HCT116 (cell line): ENCODE results near the gene MPZL2. TPM values are rescaled to one million over a fixed set of nuclear protein-coding genes. Genes with fewer than 3 reads are reported as not detected.

ENCODE experiments used
- ATAC-seq: fragments of 200-7000 bp; cut with Tn5 transposase; 2 replicates; pipeline ENCODE4 v1.9.1; 2020; ENCODE audit warnings: mild to moderate bottlenecking, moderate library complexity
- BruUV-seq: library from RNA; stranded (reverse); fragments of 400-500 nt; replicated peaks from 2 replicates; lab custom pipeline; 2021; lab: Mats Ljungman, UMichigan
- CTCF ChIA-PET: fragments of 300-600 bp; sonication (Branson Sonifier 250); formaldehyde crosslinking; loops from one replicate; lab custom pipeline; 2021; ENCODE audit warnings: antibody characterized with exemption; lab: Charles Lee
- POLR2A ChIA-PET: fragments of 300-600, 350-600 bp; sonication (Branson Sonifier 250); formaldehyde crosslinking; loops from one replicate; lab custom pipeline; 2021; ENCODE audit warnings: antibody characterized with exemption; lab: Charles Lee
- RAD21 ChIA-PET, 2 experiments: fragments of 300-600 bp; sonication (Branson Sonifier 250); formaldehyde crosslinking; loops; one replicate each; lab custom pipeline; 2023; ENCODE audit warnings: low total read pairs in 2 of 2; ENCODE audit not compliant: uncharacterized antibody in 2 of 2, unreplicated experiment in 2 of 2, low non-redundant PET in 1 of 2; lab: Charles Lee
- DNase-seq: peaks from one replicate; pipeline ENCODE4 v3.0.0-alpha.2; 2010; ENCODE audit warnings: low read depth, low spot score
- H2AFZ ChIP-seq: fragments of 200-600 bp; shearing (Covaris generic), sonication (generic); 2 replicates; pipeline ENCODE4 v1.6.1; 2017; ENCODE audit warnings: low read depth, mixed run types, mixed read lengths, antibody characterized with exemption, low read length; ENCODE audit not compliant: poor library complexity, severe bottlenecking
- H3K27ac ChIP-seq: 2 replicates; pipeline ENCODE4 v1.5.1; 2012; ENCODE audit warnings: low read depth, low read length
- H3K27me3 ChIP-seq: fragments of 200-600 bp; sonication (generic); 2 replicates; pipeline ENCODE4 v1.6.1; 2016; ENCODE audit warnings: mixed run types, low read length, mixed read lengths; ENCODE audit not compliant: insufficient read depth
- H3K36me3 ChIP-seq, 2 experiments: fragments of 200-500 bp in 1 of 2; fragments of 200-600 bp in 1 of 2; sonication (Bioruptor generic) in 1 of 2; sonication (generic) in 1 of 2; 2 replicates each; pipeline versions ENCODE4 v1.5.1 to v1.6.1; 2014 to 2016; ENCODE audit warnings: low read length in 2 of 2, inconsistent platforms in 1 of 2, mixed read lengths in 1 of 2, mixed run types in 1 of 2; ENCODE audit not compliant: insufficient read depth in 2 of 2, control insufficient read depth in 1 of 2
- H3K4me1 ChIP-seq, 2 experiments: fragments of 200-600 bp in 1 of 2; sonication (generic) in 1 of 2; 2 replicates each; pipeline versions ENCODE4 v1.5.1 to v1.6.1; 2012 to 2017; ENCODE audit warnings: low read length in 2 of 2, inconsistent platforms in 1 of 2, mild to moderate bottlenecking in 1 of 2, mixed read lengths in 1 of 2, mixed run types in 1 of 2, moderate library complexity in 1 of 2; ENCODE audit not compliant: insufficient read depth in 2 of 2, control insufficient read depth in 1 of 2
- H3K4me2 ChIP-seq: fragments of 200-600 bp; sonication (generic); 2 replicates; pipeline ENCODE4 v1.6.1; 2017; ENCODE audit warnings: mixed run types, low read length, mixed read lengths
- H3K4me3 ChIP-seq, 2 experiments: fragments of 200-600 bp in 1 of 2; sonication (generic) in 1 of 2; replicated peaks in 1 of 2; 2 replicates each; pipeline ENCODE4 v1.5.1; 2011 to 2016; ENCODE audit warnings: low read length in 2 of 2, control low read depth in 1 of 2, low read depth in 1 of 2, mild to moderate bottlenecking in 1 of 2, mixed read lengths in 1 of 2, mixed run types in 1 of 2
- H3K79me2 ChIP-seq: fragments of 200-600 bp; sonication (generic); 2 replicates; pipeline ENCODE4 v1.6.1; 2017; ENCODE audit warnings: mild to moderate bottlenecking, mixed run types, low read length, moderate library complexity, mixed read lengths; ENCODE audit not compliant: insufficient read depth
- H3K9ac ChIP-seq: fragments of 200-600 bp; sonication (generic); 2 replicates; pipeline ENCODE4 v1.6.1; 2016; ENCODE audit warnings: low read length, mixed read lengths
- H3K9me2 ChIP-seq: fragments of 200-600 bp; sonication (generic), shearing (Covaris generic); 2 replicates; pipeline ENCODE4 v1.6.1; 2017; ENCODE audit warnings: mixed run types, mild to moderate bottlenecking, moderate library complexity; ENCODE audit not compliant: insufficient read depth
- H3K9me3 ChIP-seq, 2 experiments: fragments of 200-500 bp in 1 of 2; fragments of 200-600 bp in 1 of 2; sonication (Bioruptor generic) in 1 of 2; sonication (generic) in 1 of 2; 2 replicates each; pipeline ENCODE4 v1.6.1; 2014 to 2017; ENCODE audit warnings: low read length in 2 of 2, mixed read lengths in 2 of 2, inconsistent platforms in 1 of 2, low read depth in 1 of 2, mild to moderate bottlenecking in 1 of 2, mixed run types in 1 of 2, moderate library complexity in 1 of 2; ENCODE audit not compliant: control insufficient read depth in 1 of 2, insufficient read depth in 1 of 2
- H4K20me1 ChIP-seq: fragments of 200-600 bp; sonication (generic), shearing (Covaris generic); 2 replicates; pipeline ENCODE4 v1.6.1; 2017; ENCODE audit warnings: mixed run types, mild to moderate bottlenecking, moderate library complexity; ENCODE audit not compliant: insufficient read depth
- CEBPB ChIP-seq: IDR thresholded peaks from 2 replicates; pipeline ENCODE4 v1.6.1; 2012; ENCODE audit warnings: low read depth
- ELF1 ChIP-seq: IDR thresholded peaks from 2 replicates; pipeline ENCODE4 v1.6.1; 2012; ENCODE audit warnings: low read depth, borderline replicate concordance
- EZH2phosphoT487 ChIP-seq: fragments of 200-600 bp; IDR thresholded peaks from 2 replicates; pipeline ENCODE4 v1.6.1; 2018; ENCODE audit warnings: antibody characterized with exemption, borderline replicate concordance
- FOSL1 ChIP-seq: IDR thresholded peaks from 2 replicates; pipeline ENCODE4 v1.6.1; 2012; ENCODE audit warnings: low read depth
- POLR2A ChIP-seq: IDR thresholded peaks from 2 replicates; pipeline ENCODE4 v1.7.0; 2011; ENCODE audit warnings: borderline replicate concordance; ENCODE audit not compliant: insufficient read depth, insufficient read length; ENCODE audit errors: extremely low read depth
- POLR2AphosphoS5 ChIP-seq: IDR thresholded peaks from 2 replicates; pipeline ENCODE4 v1.6.1; 2011; ENCODE audit warnings: mild to moderate bottlenecking, low read depth, low read length, moderate library complexity
- SP1 ChIP-seq: IDR thresholded peaks from 2 replicates; pipeline ENCODE4 v1.6.1; 2012; ENCODE audit warnings: low read depth
- SRF ChIP-seq: IDR thresholded peaks from 2 replicates; pipeline ENCODE4 v1.6.1; 2012; ENCODE audit warnings: low read depth
- TCF7L2 ChIP-seq: IDR thresholded peaks from 2 replicates; pipeline ENCODE4 v1.7.0; 2011; ENCODE audit warnings: borderline replicate concordance, inconsistent platforms; ENCODE audit not compliant: insufficient read depth, insufficient read length; ENCODE audit errors: extremely low read depth
- intact Hi-C: fragments of 100-400 bp; cut with micrococcal nuclease; formaldehyde crosslinking; loops from 2 replicates; pipeline ENCODE4 v1.10.0; 2022
- total RNA-seq: library from RNA; stranded (reverse); gene quantifications from one replicate; pipeline ENCODE4 v1.2.1, GENCODE V29; 2021; ENCODE audit not compliant: unreplicated experiment
- TF ChIP-seq, protein P1 (sequence below), 3 experiments: fragments of 200-600 bp in 1 of 3; sonication (generic) in 1 of 3; IDR thresholded peaks in 2 of 3; conservative IDR thresholded peaks in 1 of 3; 2 replicates each; pipeline ENCODE4 v1.5.1; 2012 to 2017; ENCODE audit warnings: low read depth in 2 of 3, low read length in 2 of 3, antibody characterized with exemption in 1 of 3, borderline replicate concordance in 1 of 3, control low read depth in 1 of 3, mild to moderate bottlenecking in 1 of 3, mixed read lengths in 1 of 3, mixed run types in 1 of 3, moderate library complexity in 1 of 3; ENCODE audit not compliant: insufficient read depth in 1 of 3
- TF ChIP-seq, protein P2 (sequence below): IDR thresholded peaks from 2 replicates; pipeline ENCODE4 v1.6.1; 2012
- TF ChIP-seq, protein P3 (sequence below): IDR thresholded peaks from 2 replicates; pipeline ENCODE4 v1.6.1; 2012; ENCODE audit warnings: low read depth
- TF ChIP-seq, protein P4 (sequence below): IDR thresholded peaks from 2 replicates; pipeline ENCODE4 v1.6.1; 2011; ENCODE audit warnings: mild to moderate bottlenecking, low read length, moderate library complexity; ENCODE audit not compliant: insufficient replicate concordance; ENCODE audit errors: extremely low read depth

The MPZL2 gene
- total RNA-seq, 1 experiment from 2014 or later: 16.8 TPM

DNA sequence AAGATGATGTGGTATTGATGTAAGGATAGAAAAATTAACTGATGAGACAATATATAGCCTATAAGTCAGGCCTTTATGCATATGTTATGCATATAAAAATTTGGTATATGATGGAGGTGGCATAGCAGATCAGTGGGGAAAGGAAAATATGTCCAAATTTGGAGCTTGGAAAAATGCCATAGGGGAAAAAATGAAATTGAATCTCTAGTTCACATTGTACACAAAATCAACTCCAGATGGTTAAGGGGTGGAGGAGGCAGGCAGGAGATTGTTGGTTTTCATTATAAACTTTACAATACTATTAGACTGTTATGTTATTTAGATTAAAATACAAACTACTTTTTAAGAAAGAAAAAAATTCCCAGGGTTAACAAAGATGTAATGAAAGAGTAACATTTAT, 25.3 kb upstream of the MPZL2 start:
- no peaks in the 10 kb centered on the region for H3K27me3 ChIP-seq
- intact Hi-C loops: loop anchor here (5.0 kb wide), 1 partner anchor 482 kb away; no protein-coding TSS in a partner anchor
- BruUV-seq: no TSS peak

More for the DNA sequence above, 25.3 kb upstream of the MPZL2 start:
- Histone ChIP-seq H3K4me3 (no peak overlapping the region), H3K4me2 (no peak overlapping the region), H4K20me1 (no peaks in the 10 kb centered on the region), H3K27ac (no peak overlapping the region), H3K9me3 (no peaks in the 10 kb centered on the region), H3K79me2 (no peaks in the 10 kb centered on the region), H2AFZ (no peak overlapping the region), H3K4me1 (peaks cover 10 to 25% of the 10 kb centered on the region in 2 experiments; a peak in 3 of 4 replicates), H3K9ac (no peak overlapping the region), H3K36me3 (no peaks in the 10 kb centered on the region), H3K9me2 (no peaks in the 10 kb centered on the region)
- ChIA-PET CTCF (interaction anchor here (0.7 to 4.8 kb wide), 2 partner anchors 90 to 118 kb away, joined by 3 to 61 read pairs; no protein-coding TSS in a partner anchor), RAD21 (interaction anchor here in 1 of 2 experiments (0.6 kb wide), 1 partner anchor 400 kb away, joined by 3 read pairs; no protein-coding TSS in a partner anchor), POLR2A (no interaction called here)
- DNase-seq (no peak), ATAC-seq (no peak)
- TF ChIP-seq POLR2A (no peak), SP1 (no peak), TCF7L2 (no peak), POLR2AphosphoS5 (no peak), SRF (no peak), FOSL1 (no peak), EZH2phosphoT487 (no peak), ELF1 (no peak), CEBPB (no peak)
- TF ChIP-seq, protein P1, sequence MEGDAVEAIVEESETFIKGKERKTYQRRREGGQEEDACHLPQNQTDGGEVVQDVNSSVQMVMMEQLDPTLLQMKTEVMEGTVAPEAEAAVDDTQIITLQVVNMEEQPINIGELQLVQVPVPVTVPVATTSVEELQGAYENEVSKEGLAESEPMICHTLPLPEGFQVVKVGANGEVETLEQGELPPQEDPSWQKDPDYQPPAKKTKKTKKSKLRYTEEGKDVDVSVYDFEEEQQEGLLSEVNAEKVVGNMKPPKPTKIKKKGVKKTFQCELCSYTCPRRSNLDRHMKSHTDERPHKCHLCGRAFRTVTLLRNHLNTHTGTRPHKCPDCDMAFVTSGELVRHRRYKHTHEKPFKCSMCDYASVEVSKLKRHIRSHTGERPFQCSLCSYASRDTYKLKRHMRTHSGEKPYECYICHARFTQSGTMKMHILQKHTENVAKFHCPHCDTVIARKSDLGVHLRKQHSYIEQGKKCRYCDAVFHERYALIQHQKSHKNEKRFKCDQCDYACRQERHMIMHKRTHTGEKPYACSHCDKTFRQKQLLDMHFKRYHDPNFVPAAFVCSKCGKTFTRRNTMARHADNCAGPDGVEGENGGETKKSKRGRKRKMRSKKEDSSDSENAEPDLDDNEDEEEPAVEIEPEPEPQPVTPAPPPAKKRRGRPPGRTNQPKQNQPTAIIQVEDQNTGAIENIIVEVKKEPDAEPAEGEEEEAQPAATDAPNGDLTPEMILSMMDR (IDR thresholded peaks at IDR 0.05 in 2 of 3, conservative IDR thresholded peaks at IDR 0.05 in 1 of 3; ENCODE audit: borderline replicate concordance in 1 of 3, insufficient read depth in 1 of 3, low read depth in 2 of 3, low read length in 2 of 3): no peak
- TF ChIP-seq, protein P2, sequence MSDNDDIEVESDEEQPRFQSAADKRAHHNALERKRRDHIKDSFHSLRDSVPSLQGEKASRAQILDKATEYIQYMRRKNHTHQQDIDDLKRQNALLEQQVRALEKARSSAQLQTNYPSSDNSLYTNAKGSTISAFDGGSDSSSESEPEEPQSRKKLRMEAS: no peak
- TF ChIP-seq, protein P3, sequence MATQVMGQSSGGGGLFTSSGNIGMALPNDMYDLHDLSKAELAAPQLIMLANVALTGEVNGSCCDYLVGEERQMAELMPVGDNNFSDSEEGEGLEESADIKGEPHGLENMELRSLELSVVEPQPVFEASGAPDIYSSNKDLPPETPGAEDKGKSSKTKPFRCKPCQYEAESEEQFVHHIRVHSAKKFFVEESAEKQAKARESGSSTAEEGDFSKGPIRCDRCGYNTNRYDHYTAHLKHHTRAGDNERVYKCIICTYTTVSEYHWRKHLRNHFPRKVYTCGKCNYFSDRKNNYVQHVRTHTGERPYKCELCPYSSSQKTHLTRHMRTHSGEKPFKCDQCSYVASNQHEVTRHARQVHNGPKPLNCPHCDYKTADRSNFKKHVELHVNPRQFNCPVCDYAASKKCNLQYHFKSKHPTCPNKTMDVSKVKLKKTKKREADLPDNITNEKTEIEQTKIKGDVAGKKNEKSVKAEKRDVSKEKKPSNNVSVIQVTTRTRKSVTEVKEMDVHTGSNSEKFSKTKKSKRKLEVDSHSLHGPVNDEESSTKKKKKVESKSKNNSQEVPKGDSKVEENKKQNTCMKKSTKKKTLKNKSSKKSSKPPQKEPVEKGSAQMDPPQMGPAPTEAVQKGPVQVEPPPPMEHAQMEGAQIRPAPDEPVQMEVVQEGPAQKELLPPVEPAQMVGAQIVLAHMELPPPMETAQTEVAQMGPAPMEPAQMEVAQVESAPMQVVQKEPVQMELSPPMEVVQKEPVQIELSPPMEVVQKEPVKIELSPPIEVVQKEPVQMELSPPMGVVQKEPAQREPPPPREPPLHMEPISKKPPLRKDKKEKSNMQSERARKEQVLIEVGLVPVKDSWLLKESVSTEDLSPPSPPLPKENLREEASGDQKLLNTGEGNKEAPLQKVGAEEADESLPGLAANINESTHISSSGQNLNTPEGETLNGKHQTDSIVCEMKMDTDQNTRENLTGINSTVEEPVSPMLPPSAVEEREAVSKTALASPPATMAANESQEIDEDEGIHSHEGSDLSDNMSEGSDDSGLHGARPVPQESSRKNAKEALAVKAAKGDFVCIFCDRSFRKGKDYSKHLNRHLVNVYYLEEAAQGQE: no peak
- TF ChIP-seq, protein P4, sequence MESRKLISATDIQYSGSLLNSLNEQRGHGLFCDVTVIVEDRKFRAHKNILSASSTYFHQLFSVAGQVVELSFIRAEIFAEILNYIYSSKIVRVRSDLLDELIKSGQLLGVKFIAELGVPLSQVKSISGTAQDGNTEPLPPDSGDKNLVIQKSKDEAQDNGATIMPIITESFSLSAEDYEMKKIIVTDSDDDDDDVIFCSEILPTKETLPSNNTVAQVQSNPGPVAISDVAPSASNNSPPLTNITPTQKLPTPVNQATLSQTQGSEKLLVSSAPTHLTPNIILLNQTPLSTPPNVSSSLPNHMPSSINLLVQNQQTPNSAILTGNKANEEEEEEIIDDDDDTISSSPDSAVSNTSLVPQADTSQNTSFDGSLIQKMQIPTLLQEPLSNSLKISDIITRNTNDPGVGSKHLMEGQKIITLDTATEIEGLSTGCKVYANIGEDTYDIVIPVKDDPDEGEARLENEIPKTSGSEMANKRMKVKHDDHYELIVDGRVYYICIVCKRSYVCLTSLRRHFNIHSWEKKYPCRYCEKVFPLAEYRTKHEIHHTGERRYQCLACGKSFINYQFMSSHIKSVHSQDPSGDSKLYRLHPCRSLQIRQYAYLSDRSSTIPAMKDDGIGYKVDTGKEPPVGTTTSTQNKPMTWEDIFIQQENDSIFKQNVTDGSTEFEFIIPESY: no peak
